Stimulated activated CD8-positive, alpha-beta memory T cell treated with anti-CD3 and anti-CD28 coated beads, Interleukin-15, amount 100 ng/mL, for 4 hours (primary cell): Measurements from ENCODE around the gene POGZ.

Experiments
- DNase-seq, 2 donors: peaks; one replicate each; pipeline ENCODE4 v3.0.0-alpha.2; 2020; ENCODE audit warnings: low read depth in 2 of 2

Gene POGZ

DNA sequence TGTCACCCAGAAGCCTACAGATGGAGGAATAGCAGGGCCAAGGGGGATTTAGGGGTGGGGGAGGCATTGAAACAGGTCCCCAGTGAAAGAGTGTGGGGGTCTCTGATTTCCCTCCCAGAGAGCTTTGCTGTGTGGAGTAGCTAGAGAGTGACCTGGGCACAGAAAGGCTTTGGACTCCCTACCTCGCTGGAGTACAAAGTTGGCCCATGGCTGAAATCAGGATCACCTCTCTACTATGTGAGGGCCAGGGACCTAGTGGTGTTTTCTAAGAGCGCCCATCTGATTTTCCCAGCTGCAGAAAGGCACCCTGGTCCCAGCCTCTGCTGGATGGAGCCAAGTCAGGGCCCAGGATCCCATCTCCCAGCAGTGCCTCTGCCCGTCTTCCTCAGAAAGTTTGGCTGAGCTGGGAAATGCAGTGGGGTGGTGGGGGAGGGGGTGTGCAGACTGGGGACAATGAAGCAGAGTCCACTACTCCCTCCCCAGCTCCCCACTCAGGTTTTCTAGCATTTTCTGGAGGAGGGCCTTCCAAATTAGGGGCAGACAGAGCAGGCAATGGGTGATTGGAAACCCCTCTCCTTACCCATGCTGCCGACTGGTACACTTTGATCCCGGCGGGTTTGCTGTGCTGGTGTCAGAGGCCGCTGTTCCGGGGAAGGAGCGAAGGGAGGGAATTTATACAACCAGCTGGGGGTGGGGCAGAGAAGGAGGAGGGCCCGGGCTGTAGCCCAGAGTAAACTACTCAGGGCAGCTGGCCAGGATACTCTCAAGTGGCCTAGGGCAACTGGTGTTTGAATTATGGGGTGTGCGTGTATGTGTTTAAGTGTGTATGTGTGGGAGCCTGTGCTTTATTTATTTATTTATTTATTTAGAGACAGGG is 87.0 kb downstream of the POGZ start, which contains the start of gene SELENBP1:
SELENBP1 (minus strand) TSS at position 648 of the 877 bp plus-strand sequence; CDS start at position 584, 64 bp downstream.
- no peak for DNase-seq

DNA sequence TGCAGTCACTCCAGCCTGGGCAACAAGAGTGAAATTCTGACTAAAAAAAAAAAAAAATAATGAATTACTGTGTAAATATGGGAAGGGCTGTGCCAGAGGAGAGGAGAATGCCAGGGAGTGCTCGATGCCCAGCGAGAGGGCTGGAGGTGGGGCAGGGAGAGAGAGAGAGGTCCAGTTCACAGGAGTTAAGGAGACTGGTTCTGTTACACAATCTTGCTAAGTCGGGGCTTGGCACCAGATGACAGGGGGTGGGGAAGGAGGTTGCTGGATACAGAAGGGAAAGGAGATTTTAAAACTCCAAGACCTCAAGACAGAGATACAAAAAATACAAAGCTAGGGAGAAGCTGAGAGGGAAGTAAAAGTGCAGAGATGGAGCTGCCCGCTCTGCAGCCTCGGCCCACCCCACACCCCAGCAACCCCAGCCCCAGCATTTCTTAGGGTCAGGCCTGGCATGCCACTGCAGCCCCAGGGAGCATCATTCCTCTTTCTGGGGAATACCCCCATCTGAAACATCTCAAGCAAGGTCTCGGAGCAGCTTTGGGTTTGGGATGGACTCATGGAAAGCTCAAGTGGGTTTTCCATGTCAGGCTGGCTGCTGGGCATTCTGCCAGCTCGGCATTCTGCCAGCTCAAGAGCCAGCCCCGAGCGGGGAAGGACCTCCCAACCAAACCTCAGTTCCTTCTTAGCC is 87.8 kb downstream of the POGZ start:
- DNase-seq = no peak

DNA sequence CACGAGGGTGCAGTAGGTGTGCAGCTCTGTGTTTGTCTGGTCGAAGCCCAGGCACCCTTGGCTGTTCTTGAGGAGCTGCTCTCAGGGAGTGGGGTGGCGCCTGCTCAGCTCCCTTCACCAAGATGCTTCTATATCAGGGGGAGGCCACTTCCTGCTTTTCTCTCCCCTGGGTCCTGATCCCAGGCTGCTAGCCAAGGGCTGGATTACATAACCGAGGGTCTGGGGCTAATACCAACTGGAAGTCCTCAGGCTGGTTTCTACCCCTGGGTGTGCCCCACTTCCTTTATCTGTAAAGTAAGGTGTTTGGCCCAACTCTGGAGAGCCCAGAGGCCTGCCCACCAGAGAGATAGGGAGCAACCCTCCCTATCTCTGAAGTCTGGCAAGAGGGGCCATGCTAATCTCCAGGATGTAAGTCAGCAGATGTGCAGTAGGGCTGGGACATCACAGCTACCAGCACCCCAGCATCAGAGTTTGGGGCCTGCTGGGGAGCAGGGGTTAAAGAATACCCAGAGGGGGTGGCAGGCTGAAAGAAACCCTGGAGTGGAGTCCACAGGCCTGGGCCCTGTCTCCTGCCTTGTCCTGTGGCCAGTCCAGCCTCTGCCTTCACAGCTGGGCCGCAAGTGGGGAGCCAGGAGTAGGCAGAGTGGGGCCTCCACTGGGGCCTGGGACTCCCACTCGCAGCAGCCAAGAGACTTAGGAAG is 88.9 kb downstream of the POGZ start:
- DNase-seq = no peak

DNA sequence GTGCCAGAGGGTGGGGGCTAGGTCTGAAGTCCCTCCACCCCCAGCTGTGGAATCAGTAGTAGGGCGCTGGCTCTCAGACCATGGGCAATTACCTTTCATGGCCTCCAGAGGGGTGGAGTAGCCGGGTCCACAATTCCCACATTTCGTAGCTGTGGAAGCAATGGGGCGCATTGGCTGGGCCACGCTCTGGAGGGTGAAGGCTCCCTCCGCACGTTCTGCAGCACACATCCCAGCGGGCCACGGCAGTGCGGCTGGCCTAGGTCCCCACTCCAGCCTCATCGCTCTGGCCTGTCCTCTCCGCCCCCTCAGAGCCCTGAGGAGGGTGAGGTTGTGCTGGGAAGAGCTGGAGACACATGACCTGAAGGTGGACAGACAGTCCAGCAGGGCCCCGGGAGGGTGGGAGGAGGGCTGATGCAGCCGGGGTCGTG is 89.7 kb downstream of the POGZ start:
- no peak for DNase-seq

DNA sequence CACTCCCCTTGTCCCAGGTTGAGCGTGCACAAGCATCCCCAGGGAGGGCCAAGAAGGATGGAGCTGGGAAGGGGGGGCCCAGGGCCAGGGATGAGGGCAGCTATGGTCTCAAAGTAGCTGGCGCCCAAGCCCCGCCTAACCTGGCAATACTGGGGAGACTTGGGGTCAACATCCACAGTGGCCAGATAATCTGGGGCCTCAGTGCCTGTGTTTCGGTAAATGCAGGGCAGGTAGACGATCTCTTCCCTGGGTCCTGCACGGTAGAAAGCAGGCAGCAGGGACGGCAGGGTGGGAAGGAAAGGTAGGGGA is 90.0 kb downstream of the POGZ start:
- no peak for DNase-seq

DNA sequence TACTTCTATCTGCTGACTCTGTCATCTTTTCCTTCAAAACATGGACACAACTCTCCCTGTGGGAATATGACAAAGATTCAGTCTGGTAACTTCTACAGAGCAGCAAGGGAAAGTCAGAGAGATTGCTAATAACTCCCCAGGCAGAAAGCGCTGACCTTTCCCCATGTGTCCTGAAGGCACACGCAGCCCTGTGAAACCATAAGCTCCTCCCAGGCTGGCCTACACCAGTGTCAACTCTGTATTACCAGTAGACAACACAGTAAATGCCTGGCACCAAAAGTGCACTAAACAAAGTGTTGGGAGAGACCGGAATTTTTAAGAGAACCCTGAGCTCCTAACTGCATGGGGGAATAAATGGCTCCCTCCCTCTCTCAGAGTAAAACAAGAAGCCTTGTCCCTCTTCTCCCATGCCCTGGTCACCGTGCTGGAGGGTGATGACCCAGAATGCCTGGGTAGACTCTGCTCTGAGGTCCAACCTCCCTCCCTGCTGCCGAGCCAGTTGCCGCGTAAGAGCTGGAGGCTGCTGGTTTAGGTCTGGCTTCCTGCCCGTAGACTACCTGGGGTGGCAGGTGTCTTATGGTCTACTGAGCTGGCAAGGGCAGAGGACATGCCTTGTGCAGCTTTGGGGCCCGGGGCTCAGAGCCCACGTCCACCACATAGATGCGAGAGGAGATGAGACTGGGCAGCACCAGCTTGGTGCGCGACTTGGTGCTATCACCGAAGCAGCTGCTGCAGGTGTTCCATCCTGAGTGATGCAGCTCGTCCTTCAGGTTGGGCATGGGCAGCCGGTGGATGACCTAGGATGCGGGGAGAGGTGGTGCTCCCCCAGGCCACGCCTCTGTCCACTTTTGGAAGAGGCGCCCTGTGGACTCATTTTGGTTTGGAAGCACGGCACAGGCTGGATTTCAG is 90.6 kb downstream of the POGZ start:
- DNase-seq = no peak

DNA sequence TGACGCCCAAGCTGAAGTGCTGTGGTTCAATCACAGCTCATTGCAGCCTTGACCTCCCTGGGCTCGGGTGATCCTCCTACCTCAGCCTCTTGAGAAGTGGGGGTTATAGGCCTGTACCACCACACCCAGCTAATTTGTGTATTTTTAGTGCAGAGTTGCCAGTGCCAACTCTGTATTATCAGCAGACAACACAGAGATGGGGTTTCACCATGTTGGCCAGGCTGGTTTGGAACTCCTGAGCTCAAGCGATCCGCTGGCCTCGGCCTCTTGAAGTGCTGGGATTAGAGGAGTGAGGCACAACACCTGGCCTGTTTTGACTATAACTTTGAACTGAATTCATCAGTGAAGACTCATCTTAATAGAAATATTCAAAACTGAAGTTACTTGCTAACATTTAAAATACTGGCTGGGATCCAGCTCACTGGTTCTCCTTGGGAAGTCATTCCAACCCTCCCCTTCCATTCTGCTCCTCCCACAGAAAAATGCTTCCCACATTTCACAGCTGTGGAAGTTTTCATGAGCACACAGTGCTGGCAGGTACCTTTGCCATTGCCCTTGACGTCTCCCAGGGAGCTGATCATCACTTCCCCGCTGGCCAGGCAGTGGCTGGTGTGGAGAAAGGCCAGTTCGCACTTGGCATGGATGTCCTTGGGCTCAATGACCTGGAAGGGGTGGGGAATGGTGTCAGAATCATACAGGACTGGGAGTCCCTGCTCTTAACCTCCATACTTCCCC is 91.5 kb downstream of the POGZ start:
- DNase-seq = no peak

DNA sequence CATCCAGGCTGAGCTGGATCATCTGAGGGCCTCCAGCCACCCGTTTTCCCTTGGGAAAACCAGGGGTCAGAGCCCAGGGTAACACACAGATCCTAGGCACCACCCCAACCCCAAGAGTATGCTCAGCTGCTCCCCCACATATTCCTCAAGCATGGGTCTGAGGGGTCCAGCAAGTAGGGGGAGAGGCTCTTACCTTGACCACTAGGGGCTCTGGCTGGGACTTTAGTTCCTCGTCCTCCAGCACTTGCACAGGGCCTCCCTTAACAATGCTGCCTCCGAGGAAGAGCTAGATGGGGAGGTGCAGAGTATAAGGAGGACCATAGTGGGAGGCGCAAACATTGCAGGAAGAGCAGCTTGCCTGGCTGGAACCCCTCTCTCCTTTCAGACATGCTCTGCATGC is 94.3 kb downstream of the POGZ start:
- DNase-seq = no peak

DNA sequence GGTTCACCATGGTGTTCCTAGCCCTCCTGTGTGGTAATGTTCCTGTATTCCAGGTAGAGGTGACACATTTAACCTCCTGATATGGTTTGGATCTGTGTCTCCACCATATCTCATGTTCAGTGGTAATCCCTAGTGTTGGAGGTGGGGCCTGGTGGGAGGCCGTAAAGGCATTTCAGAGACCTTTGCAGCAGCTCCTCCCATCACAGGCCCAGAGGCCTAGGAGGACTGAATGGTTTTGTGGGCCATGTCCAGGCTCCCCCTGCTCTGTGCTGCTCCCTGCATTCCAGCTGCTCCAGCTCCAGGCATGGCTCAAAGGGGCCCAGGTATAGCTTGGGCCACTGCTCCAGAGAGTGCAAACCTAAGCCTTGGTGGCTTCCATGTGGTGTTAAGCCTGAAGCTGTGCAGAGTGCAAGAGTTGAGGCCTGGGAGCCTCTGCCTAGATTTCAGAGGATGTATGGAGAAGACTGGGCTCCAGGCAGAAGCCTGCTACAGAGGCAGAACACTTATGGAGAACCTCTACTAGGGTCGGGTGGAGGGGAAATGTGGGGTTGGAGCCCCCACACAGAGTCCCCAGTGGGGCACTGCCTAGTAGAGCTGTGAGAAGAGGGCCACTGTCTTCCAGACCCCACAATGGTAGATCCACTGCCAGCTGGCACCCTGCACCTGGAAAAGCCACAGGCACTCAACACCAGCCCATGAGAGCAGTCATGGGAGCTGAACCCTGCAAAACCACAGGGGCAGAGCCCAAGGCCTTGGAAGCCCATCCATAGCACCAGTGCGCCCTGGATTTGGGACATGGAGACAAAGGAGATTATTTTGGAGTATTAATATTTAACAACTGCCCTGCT is 96.8 kb downstream of the POGZ start:
- DNase-seq = no peak

DNA sequence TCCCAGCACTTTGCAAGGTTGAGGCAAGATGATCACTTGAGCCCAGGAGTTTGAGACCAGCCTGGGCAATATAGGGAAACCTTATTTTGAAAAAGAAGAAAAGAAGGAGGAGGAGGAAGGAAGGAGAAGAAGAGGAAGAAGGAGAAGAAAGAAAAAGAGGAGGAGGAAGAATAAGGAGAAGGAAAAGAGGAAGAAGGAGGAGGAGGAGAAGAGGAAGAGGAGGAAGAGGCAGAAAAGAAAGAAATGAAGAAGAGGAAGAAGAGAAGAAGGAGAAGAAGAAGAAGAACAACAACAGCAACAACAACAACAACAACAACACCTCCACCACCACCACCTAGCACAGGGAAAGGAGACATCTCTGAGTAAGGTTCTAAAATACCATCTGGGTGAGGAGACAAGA is 97.4 kb downstream of the POGZ start:
- no peak for DNase-seq

DNA sequence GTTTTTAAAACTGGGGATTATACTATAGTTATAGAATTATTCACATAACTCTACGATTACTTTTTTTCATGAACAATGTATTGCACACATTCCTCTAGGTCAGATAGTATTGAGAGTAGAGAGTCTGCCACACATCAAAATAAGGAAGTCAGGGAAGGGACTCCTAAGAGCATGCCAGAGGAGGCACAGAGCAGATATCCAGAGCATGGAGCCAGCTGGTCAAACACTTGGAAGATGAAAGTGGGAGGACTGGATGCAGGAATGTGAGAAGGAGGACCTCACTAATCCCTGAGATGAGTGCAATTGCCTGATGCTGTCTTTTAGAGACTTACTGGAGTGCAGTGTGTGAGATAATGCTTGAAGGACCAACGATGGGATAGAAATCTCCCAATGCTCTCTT is 102.6 kb downstream of the POGZ start:
- no peak for DNase-seq
